ENCODE measurements around the gene DMD. TPM values are rescaled to one million over a fixed set of nuclear protein-coding genes. Genes with fewer than 3 reads are reported as not detected.
"Not testable (repeated sequence)": the region's sequence is repeated elsewhere in the genome, so short reads cannot be mapped to it uniquely, and the experiment has no call there.

The DMD gene
- total and polyA plus RNA-seq, 2 experiments from 2014 or later, result 73.5 to 90.7 TPM

DNA sequence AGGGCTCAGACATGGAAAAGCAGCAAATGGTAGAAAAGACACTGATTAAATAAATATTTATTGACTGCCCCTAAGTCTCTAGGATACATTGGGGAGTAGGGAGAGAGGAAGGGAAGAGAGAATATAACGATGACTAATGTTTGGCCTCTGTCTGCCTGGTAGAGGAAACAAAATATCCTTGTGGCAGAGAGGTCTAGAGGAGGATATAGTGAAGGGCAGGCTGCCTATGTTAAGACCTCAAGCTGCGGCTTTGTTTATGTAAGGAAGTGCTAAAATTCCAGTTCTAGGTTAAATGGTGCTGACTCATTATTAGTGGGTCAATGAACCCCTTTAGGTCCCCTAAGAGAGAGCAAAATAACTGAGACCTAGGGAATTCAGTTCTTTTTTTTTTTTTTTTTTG, 1712.2 kb downstream of the DMD start:
- Histone ChIP-seq H3K27ac (no peak overlapping the region), H3K27me3 (no peaks in the 10 kb centered on the region), H3K4me1 (ENCODE audit: low read depth) (no peaks in the 10 kb centered on the region), H3K4me3 (no peak overlapping the region), H3K36me3 (no peaks in the 10 kb centered on the region), H3K9me3 (ENCODE audit: low read depth) (no peaks in the 10 kb centered on the region)
- no peak for TF ChIP-seq CTCF (IDR thresholded peaks at IDR 0.05; ENCODE audit: low read depth, low read length)
- peak in 1 of 2 donors; percentile 71 for DNase-seq (ENCODE audit: low read depth in 1 of 2, low spot score in 1 of 2)

DNA sequence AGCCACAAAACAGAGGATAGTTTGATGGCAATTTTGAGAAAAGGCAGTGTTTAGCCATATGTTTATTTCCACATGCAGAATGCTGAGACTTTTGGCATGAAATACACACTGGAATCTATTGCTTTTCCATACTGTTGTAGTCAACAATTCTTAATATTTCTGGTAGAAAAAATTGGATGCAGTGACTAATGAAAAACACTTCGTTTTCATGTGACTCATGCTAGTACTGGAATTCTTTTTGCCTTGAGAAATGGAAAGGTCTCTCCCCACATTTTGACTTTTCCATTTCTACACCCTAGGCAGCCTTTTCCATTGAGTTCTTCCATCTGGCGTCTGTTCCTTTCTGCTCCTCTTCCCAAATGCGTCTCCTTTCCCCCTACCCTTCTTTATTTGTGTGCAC, 1714.3 kb downstream of the DMD start:
- Histone ChIP-seq H3K27ac (no peak overlapping the region), H3K27me3 (no peaks in the 10 kb centered on the region)
- peak in 1 of 2 donors; percentile 48 for DNase-seq (ENCODE audit: low read depth in 1 of 2, low spot score in 1 of 2)

DNA sequence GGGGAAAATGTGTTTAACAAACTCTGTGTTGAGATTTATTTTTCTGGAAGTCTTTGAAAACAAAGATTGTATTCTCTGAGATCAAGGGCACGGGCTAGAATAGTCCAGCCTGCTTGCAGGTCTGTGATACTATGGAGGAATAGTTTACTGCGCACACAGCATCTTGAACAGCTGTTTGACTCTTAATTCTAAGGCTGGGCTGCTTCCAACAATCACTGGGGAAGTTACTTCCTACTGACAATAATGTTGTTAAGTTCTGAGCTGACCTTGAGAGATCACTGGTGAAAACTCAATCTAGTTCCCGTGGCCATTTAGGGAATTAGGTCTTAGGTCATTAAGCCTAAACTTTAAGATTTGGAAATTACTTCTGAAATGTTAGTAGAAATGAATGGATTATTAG, 1723.4 kb downstream of the DMD start:
- H3K4me1 ChIP-seq (ENCODE audit: low read depth), result no peaks in the 10 kb centered on the region
- H3K36me3 ChIP-seq, result no peaks in the 10 kb centered on the region
- peak in 1 of 2 donors; percentile 29 for DNase-seq (ENCODE audit: low read depth in 1 of 2, low spot score in 1 of 2)
- TF ChIP-seq CTCF (IDR thresholded peaks at IDR 0.05; ENCODE audit: low read depth, low read length), result no peak
- H3K4me3 ChIP-seq, result no peak overlapping the region
- H3K27me3 ChIP-seq, result no peaks in the 10 kb centered on the region
- H3K9me3 ChIP-seq (ENCODE audit: low read depth), result no peaks in the 10 kb centered on the region
- H3K27ac ChIP-seq, result no peak overlapping the region

More for the DNA sequence above, 1714.3 kb downstream of the DMD start:
- H3K9me3 ChIP-seq (ENCODE audit: low read depth), result no peaks in the 10 kb centered on the region
- H3K36me3 ChIP-seq, result no peaks in the 10 kb centered on the region
- H3K4me1 ChIP-seq (ENCODE audit: low read depth), result no peaks in the 10 kb centered on the region
- TF ChIP-seq CTCF (IDR thresholded peaks at IDR 0.05; ENCODE audit: low read depth, low read length), result no peak
- H3K4me3 ChIP-seq, result no peak overlapping the region

- Histone ChIP-seq H3K36me3 (no peaks in the 10 kb centered on the region), H3K9me3 (ENCODE audit: low read depth) (no peaks in the 10 kb centered on the region), H3K27me3 (no peaks in the 10 kb centered on the region), H3K27ac (no peak overlapping the region), H3K4me1 (ENCODE audit: low read depth) (peaks cover 11% of the 10 kb centered on the region), H3K4me3 (no peak overlapping the region)
- TF ChIP-seq CTCF (IDR thresholded peaks at IDR 0.05; ENCODE audit: low read depth, low read length), result no peak
- peak in 1 of 2 donors; percentile 88 for DNase-seq (ENCODE audit: low read depth in 1 of 2, low spot score in 1 of 2)
These were observed 1728.0 kb downstream of the DMD start for GRCh38 chrX:31483336-31483735.

- Histone ChIP-seq H3K9me3 (ENCODE audit: low read depth) (no peaks in the 10 kb centered on the region), H3K4me3 (no peak overlapping the region), H3K4me1 (ENCODE audit: low read depth) (peaks cover 14% of the 10 kb centered on the region), H3K36me3 (no peaks in the 10 kb centered on the region), H3K27me3 (no peaks in the 10 kb centered on the region), H3K27ac (no peak overlapping the region)
- no peak for TF ChIP-seq CTCF (IDR thresholded peaks at IDR 0.05; ENCODE audit: low read depth, low read length)
- no peak for DNase-seq (ENCODE audit: low read depth in 1 of 2, low spot score in 1 of 2)
These were observed 1730.7 kb downstream of the DMD start for GRCh38 chrX:31480696-31481095.

DNA sequence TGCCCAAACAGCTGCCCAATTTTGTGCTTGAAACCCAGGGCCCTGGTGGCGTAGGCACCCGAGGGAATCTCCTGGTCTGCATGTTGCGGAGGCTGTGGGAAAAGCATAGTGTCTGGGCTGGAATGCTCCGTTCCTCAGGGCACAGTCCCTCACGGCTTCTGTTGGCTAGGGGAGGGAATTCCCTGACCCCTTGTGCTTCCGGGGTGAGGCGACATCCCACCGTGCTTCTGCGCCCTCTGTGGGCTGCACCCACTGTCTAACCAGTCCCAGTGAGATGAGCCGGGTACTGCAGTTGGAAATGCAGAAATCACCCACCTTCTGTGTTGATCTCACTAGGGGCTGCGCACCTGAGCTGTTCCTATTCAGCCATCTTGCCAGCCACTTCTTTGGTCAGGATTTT, 1740.1 kb downstream of the DMD start:
- H3K27me3 ChIP-seq, result no peaks in the 10 kb centered on the region
- H3K9me3 ChIP-seq (ENCODE audit: low read depth), result no peaks in the 10 kb centered on the region
- TF ChIP-seq CTCF (IDR thresholded peaks at IDR 0.05; ENCODE audit: low read depth, low read length), result no peak
- no peaks in the 10 kb centered on the region for H3K4me1 ChIP-seq (ENCODE audit: low read depth)
- DNase-seq (ENCODE audit: low read depth in 1 of 2, low spot score in 1 of 2), result no peak
- no peaks in the 10 kb centered on the region for H3K36me3 ChIP-seq
- H3K27ac ChIP-seq, result no peak overlapping the region
- no peak overlapping the region for H3K4me3 ChIP-seq

GRCh38 chrX:31470753-31471152, 1740.6 kb downstream of the DMD start:
- H3K4me1 ChIP-seq (ENCODE audit: low read depth); H3K9me3 ChIP-seq (ENCODE audit: low read depth); H3K4me3 ChIP-seq; DNase-seq (ENCODE audit: low read depth in 1 of 2, low spot score in 1 of 2); H3K36me3 ChIP-seq; H3K27me3 ChIP-seq; H3K27ac ChIP-seq: not testable (repeated sequence)

Measured in cardiac muscle cell (in vitro differentiated cells and primary cell).